Skin epidermis (tissue), 12 donors: ENCODE measurements around the gene ST8SIA5.

Source experiments
- H3K27ac ChIP-seq, 21 experiments: fragments of 200-600 bp; sonication (generic) in 11 of 21; one replicate each; pipeline ENCODE4 v1.5.0; 2020; ENCODE audit warnings: mild to moderate bottlenecking in 3 of 21, inconsistent platforms in 2 of 21, moderate library complexity in 2 of 21
- H3K4me3 ChIP-seq, 7 experiments: fragments of 200-600 bp; sonication (generic) in 2 of 7; one replicate each; pipeline ENCODE4 v1.5.0; 2020; ENCODE audit warnings: inconsistent platforms in 2 of 7, mild to moderate bottlenecking in 2 of 7, moderate library complexity in 1 of 7

Gene ST8SIA5

DNA sequence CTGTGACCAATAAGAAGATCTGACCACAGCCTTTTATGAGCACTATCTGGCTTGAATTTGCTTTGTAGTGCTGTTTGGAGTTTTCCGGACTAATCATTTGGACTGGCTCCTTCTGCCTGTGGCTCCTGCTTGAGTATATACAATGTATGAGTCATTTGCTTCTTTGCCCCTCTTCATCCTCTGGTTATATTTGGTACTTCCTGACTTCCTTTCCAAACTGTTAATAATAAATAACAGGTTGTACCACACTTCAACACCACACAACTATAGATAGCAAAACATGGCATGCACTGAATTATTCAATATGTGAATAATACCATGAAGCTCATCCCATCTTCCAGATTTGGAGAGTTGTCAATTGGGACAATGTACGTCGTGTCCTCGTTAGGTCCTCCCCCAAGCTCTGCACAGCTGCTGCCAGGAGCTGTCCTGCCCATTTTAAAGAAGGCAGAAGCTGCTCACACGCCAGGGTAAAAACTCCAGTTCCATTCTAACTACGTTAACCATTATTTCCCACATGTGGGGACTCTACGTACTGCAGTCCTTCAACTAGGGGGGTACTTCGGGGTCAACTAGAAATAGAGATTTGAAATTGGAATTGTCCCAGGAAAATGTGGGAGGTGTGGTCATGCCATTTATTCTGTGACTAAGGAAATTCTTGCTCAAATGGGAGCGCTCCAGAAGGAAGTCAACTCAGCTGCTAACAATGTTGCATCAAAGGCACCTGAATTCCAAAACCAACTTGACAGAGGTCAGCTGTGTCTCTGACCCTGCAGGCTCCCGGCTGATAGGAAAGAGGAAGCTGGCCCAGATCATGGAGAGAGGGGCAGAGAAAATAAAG lies 38.1 kb downstream of the ST8SIA5 start:
- no peak overlapping the region for H3K27ac ChIP-seq

DNA sequence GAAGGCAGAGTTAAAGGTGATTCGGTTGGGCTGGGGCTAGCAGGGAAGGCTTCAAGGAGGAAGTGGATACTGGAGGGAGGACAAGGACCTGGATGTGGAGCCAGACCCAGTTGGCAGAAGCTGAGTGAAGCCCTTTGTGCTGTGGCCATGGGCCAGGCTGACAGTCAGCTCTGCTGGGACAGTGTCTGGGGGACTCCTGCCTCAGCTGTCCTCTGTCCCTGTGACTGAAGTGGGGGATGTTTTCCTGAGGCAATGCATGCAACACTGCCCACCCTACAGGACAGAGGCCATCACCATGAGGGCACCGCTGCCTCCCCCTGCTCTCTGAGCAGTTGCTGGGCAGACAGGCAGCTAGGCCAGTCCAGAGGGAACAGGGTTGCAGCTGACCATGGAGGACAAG lies 40.0 kb downstream of the ST8SIA5 start:
- Histone ChIP-seq H3K27ac (no peak overlapping the region), H3K4me3 (no peak overlapping the region)

More for the DNA sequence above, 38.1 kb downstream of the ST8SIA5 start:
- no peak overlapping the region for H3K4me3 ChIP-seq

DNA sequence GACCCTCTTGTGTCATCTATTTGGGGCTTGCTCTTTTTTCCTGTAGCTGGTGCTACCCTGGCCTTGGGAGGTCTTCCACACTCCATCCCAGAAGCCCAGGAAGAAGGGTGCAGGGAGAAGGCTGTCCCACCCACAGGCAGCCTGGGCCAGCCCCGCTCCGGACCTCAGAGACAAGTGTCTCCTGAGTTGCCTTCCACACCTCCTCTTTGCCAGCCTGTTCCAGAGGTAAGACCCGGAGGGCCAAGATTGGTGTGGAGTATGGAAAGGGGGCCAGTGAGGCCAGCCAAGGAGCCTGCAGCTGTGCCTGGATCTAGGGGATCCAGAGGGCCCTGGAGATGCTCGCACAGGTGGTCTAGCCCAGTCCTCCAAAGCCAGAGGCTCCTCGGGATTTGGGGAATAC lies 40.5 kb downstream of the ST8SIA5 start:
- no peak overlapping the region for H3K27ac ChIP-seq
- H3K4me3 ChIP-seq, result no peak overlapping the region

GRCh38 chr18:46715062-46715461 lies 41.8 kb downstream of the ST8SIA5 start:
- H3K27ac ChIP-seq, result no peak overlapping the region
- no peak overlapping the region for H3K4me3 ChIP-seq

- no peak overlapping the region for H3K27ac ChIP-seq
Measured at GRCh38 chr18:46712406-46712805, 44.4 kb downstream of the ST8SIA5 start.

GRCh38 chr18:46711444-46711863 lies 45.4 kb downstream of the ST8SIA5 start:
- Histone ChIP-seq H3K27ac (no peak overlapping the region), H3K4me3 (no peak overlapping the region)

More at GRCh38 chr18:46712406-46712805, 44.4 kb downstream of the ST8SIA5 start:
- H3K4me3 ChIP-seq, result no peak overlapping the region

GRCh38 chr18:46706968-46707367 lies 49.9 kb downstream of the ST8SIA5 start:
- H3K4me3 ChIP-seq, result no peak overlapping the region
- H3K27ac ChIP-seq, result no peak overlapping the region

DNA sequence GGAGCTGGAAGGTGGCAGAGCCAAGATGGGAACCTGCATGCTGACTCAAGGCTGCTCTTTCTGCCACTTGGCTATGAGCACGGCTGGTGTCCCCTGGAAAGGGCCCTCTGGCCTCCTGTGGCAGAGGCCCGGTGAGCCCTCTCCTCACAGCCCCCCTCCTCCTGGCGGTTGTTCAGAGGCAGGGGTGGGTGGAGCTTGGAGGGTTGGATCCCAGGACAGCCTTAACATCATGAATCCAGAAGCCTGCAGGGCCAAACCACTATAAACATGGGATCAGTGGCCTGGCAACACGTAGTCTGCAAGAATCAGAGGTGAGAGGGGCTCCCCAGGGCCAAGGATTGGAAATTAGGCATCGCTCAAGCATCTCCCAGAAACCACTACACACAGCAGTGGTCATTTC lies 51.3 kb downstream of the ST8SIA5 start:
- H3K4me3 ChIP-seq, result no peak overlapping the region
- H3K27ac ChIP-seq, result no peak overlapping the region

GRCh38 chr18:46704816-46705215 lies 52.0 kb downstream of the ST8SIA5 start:
- Histone ChIP-seq H3K4me3 (no peak overlapping the region), H3K27ac (no peak overlapping the region)

DNA sequence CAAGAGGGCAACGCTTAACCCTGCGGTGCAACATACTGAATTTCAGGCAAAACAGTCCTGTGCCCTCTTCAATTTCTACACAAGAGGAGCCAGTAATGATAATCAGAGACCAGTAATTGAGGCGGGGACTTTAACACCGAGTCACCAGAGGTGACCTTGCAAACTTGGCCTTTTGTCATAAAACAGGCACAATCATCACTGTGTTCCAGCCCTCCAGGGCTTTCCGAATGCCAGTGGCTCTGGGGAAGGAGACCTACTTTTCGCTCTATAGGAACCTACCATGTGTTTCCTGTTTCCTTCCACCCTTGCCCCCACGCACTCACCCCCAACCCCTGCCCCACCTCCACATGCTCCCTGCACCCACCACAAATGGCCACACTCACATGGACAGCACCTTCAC lies 52.7 kb downstream of the ST8SIA5 start:
- H3K27ac ChIP-seq, result no peak overlapping the region

GRCh38 chr18:46702471-46702870 lies 54.4 kb downstream of the ST8SIA5 start:
- Histone ChIP-seq H3K4me3 (no peak overlapping the region), H3K27ac (no peak overlapping the region)

More for the DNA sequence above, 52.7 kb downstream of the ST8SIA5 start:
- H3K4me3 ChIP-seq, result no peak overlapping the region

DNA sequence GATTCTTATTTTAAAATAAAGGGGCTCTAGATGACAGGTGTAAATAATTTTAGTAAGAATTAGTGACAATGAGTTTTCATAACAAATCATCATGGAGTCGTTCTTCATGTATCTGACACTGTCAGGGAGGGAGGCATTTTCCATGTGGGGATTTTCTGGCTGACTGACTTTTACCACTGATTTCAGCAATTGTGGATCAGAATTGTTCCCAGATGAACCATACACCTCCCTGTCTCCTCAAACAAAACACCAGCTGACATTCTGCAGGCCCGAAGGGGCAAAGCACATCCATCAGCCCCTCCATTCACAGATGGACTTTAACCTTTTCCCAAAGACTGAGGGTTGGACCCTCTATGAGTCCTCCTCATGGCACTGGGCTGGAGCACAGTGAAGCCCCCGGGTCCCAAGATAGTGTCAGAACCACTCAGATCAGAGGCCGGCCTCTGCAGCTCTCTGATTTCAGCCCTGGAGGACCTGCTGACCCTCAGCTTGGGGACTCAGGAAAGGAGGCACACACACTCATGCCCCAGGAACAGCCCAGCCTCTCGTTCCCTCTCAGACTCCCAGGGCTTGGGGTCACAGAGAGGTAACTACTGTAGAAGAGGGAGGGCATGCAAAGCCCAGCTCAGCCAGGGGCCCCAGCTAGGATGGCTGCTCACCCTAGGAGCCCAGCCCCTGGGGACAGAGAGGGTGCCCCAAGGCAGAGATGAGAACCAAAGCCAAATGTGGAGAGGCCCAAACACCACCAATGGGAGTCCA lies 56.6 kb downstream of the ST8SIA5 start:
- H3K27ac ChIP-seq, result no peak overlapping the region
- H3K4me3 ChIP-seq, result no peak overlapping the region

DNA sequence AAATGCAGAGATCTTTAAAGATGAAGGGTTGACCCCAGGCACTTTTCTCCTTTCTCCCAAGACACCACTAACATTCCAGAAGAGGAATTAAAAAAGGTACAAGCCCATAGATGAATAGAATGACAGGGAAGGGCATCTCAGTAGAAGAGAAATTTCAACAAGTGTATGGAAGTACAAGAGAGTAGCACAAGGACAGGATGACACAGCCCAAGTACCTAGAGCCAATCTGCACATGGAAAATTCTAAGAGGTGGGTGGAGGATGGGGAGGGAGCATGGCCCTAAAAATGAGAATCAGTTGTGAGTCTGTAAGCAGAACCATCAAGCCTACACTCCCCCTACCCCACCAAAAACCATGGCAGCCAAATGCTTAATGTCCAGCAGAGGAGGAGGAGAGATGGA lies 60.2 kb downstream of the ST8SIA5 start:
- Histone ChIP-seq H3K4me3 (no peak overlapping the region), H3K27ac (no peak overlapping the region)

GRCh38 chr18:46696268-46696667 lies 60.6 kb downstream of the ST8SIA5 start:
- no peak overlapping the region for H3K27ac ChIP-seq
- no peak overlapping the region for H3K4me3 ChIP-seq

DNA sequence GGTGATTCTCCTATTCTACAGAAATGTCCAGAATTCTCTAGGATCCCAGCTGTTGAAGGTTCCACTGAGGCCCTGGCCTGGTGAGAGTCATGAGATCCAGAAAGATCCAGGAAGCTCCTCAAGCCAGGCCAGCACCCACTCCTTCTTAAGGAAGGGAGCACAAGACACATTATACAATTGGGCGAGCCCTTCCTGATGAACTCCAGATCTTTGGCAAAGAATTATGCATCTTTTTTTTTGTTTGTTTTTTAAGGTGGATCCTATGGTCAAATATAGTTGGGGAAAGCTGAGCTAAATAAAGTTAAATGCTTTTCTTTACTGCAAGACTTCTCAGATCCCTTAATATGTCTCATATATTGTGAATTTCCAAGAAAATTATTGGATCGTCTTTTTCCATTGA lies 62.9 kb downstream of the ST8SIA5 start:
- Histone ChIP-seq H3K4me3 (no peak overlapping the region), H3K27ac (no peak overlapping the region)

GRCh38 chr18:46688853-46689525 lies 67.9 kb downstream of the ST8SIA5 start:
- H3K4me3 ChIP-seq, result no peak overlapping the region
- no peak overlapping the region for H3K27ac ChIP-seq

- H3K4me3 ChIP-seq, result no peak overlapping the region
- no peak overlapping the region for H3K27ac ChIP-seq
Measured at GRCh38 chr18:46686186-46686585, 70.7 kb downstream of the ST8SIA5 start.

GRCh38 chr18:46683252-46683651 lies 73.6 kb downstream of the ST8SIA5 start:
- Histone ChIP-seq H3K27ac (no peak overlapping the region), H3K4me3 (no peak overlapping the region)

DNA sequence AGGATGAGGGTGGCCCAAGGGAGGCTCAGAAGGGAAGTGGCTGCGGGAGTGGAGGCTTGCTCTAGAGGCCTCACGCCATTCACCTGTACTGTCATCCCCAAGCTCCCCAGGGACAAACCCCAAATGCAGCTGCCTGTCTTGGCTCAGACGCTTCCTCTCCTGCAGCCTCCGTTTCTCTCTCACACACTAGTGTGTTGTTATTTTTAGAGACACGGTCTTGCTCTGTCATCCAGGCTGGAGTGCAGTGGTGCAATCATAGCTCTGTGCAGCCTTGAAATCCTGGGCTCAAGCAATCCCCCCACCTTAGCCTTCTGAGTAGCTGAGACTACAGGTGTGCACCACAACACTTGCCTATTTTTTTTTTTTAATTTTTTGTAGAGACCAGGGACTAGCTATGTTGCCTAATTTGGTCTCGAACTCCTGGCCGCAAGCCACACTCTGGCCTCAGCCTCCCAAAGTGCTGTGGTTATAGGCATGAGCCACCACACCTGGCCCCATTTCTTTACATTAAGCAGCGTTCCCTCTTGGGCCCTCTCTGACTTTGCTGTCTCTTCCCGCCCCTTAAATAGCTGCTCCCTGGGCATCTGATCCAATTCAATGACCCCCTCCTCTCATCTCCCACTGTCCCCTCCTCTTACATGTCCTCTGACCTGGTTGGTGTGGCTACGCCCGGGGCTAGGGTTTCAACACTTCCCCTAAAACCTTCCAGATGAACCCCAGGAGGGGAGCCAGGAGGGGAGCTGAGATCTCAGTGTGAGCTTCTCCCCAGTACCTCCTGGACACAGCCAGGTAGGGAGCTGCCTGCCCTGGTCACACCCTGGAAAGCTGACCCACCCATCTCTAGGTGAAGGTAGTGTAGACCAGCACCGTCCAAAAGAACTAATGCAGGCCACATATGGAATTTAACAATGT lies 75.8 kb downstream of the ST8SIA5 start:
- H3K27ac ChIP-seq, result no peak overlapping the region
- no peak overlapping the region for H3K4me3 ChIP-seq
